ENCODE data around the gene NKD2. TPM values are rescaled to one million over a fixed set of nuclear protein-coding genes. Genes with fewer than 3 reads are reported as not detected.

NKD2 gene
- total RNA-seq, 3 donors from 2014 or later (not counting 1 experiment from before 2014, with no cell fraction given) = not detected

DNA sequence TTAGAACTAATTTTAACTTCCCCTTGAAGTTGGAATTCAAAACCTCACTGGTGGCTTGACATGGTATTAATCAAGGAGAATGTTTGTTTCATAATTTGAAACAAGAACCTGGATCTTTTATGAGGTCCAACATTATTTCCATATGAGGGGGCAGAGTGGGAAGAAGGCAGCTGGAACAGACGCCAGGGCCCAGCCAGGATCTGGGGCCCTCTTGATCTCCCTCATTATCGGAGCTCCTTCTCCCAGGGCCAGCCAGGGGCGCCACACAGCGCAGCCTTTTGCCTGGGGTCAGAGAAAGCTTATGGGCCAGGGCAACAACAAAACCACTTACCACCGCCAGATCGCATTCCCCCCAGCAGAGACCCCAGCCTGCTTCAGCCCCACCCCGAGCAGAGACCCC is 27.1 kb upstream of the NKD2 start:
- Mint-ChIP-seq H3K4me3 (no peak overlapping the region), H3K36me3 (no peaks in the 10 kb centered on the region), H3K9me3 (peaks cover 2 to 3% of the 10 kb centered on the region in 2 donors), H3K27ac (no peak overlapping the region), H3K27me3 (ENCODE audit: low read depth in 2 of 2) (peaks cover 11 to 18% of the 10 kb centered on the region in 2 donors), H3K4me1 (no peaks in the 10 kb centered on the region)
- Histone ChIP-seq H3K4me3 (ENCODE audit: low read length) (no peak overlapping the region), H3K9me3 (ENCODE audit: control insufficient read depth, insufficient read depth, low read length) (peaks cover 3% of the 10 kb centered on the region), H3K36me3 (ENCODE audit: control insufficient read depth, insufficient read depth, low read length) (no peaks in the 10 kb centered on the region), H3K27me3 (ENCODE audit: control insufficient read depth, insufficient read depth, low read length) (no peaks in the 10 kb centered on the region), H3K4me1 (ENCODE audit: control insufficient read depth, insufficient read depth, low read length) (no peaks in the 10 kb centered on the region), H3K27ac (ENCODE audit: low read length) (no peak overlapping the region)
- intact Hi-C loops (cut with micrococcal nuclease) = no loop called here
- 92% methylated on average over 7 of the region's 7 CpGs for WGBS (ENCODE audit: insufficient coverage)
- TF ChIP-seq, protein P1, sequence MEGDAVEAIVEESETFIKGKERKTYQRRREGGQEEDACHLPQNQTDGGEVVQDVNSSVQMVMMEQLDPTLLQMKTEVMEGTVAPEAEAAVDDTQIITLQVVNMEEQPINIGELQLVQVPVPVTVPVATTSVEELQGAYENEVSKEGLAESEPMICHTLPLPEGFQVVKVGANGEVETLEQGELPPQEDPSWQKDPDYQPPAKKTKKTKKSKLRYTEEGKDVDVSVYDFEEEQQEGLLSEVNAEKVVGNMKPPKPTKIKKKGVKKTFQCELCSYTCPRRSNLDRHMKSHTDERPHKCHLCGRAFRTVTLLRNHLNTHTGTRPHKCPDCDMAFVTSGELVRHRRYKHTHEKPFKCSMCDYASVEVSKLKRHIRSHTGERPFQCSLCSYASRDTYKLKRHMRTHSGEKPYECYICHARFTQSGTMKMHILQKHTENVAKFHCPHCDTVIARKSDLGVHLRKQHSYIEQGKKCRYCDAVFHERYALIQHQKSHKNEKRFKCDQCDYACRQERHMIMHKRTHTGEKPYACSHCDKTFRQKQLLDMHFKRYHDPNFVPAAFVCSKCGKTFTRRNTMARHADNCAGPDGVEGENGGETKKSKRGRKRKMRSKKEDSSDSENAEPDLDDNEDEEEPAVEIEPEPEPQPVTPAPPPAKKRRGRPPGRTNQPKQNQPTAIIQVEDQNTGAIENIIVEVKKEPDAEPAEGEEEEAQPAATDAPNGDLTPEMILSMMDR (IDR thresholded peaks at IDR 0.05) = no peak
- DNase-seq = no peak
- ATAC-seq = no peak

- Histone ChIP-seq H3K27me3 (ENCODE audit: control insufficient read depth, insufficient read depth, low read length) (no peaks in the 10 kb centered on the region), H3K9me3 (ENCODE audit: control insufficient read depth, insufficient read depth, low read length) (peaks cover 3% of the 10 kb centered on the region), H3K4me3 (ENCODE audit: low read length) (no peak overlapping the region), H3K36me3 (ENCODE audit: control insufficient read depth, insufficient read depth, low read length) (no peaks in the 10 kb centered on the region), H3K4me1 (ENCODE audit: control insufficient read depth, insufficient read depth, low read length) (no peaks in the 10 kb centered on the region), H3K27ac (ENCODE audit: low read length) (no peak overlapping the region)
- peaks cover 11 to 22% of the 10 kb centered on the region in 2 donors for H3K27me3 Mint-ChIP-seq (ENCODE audit: low read depth in 2 of 2)
- no peak overlapping the region for H3K27ac Mint-ChIP-seq
- DNase-seq (peak in 1 of 2 donors; percentile 11), ATAC-seq (no peak)
- no peaks in the 10 kb centered on the region for H3K36me3 Mint-ChIP-seq
- intact Hi-C loops (cut with micrococcal nuclease) = no loop called here
- H3K4me3 Mint-ChIP-seq = no peak overlapping the region
- WGBS (ENCODE audit: insufficient coverage) = 81% methylated on average over 27 of the region's 27 CpGs
- H3K9me3 Mint-ChIP-seq = peaks cover 2 to 3% of the 10 kb centered on the region in 2 donors
- TF ChIP-seq, protein P1 (IDR thresholded peaks at IDR 0.05) = no peak
- no peaks in the 10 kb centered on the region for H3K4me1 Mint-ChIP-seq
Measured at GRCh38 chr5:982377-983237, 26.0 kb upstream of the NKD2 start.

DNA sequence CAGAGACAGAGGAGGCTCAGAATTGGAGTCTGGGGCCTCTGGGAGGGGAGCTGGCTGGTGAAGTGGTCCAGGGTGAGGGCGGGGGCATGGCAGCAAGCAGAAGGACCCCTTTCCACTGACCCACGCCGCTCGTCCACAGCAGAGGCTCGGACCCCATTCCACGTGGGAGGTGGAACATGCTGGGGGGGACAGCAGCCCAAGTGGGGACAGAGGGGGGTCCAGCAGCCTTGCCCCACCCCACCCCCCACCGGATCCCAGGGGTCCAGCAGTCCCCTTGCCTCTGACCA is 25.4 kb upstream of the NKD2 start:
- intact Hi-C loops (cut with micrococcal nuclease) = no loop called here
- no peaks in the 10 kb centered on the region for H3K36me3 ChIP-seq (ENCODE audit: control insufficient read depth, insufficient read depth, low read length)
- no peaks in the 10 kb centered on the region for H3K4me1 ChIP-seq (ENCODE audit: control insufficient read depth, insufficient read depth, low read length)
- Mint-ChIP-seq H3K9me3 (peaks cover 2 to 6% of the 10 kb centered on the region in 2 donors), H3K27ac (no peak overlapping the region), H3K4me1 (no peaks in the 10 kb centered on the region), H3K4me3 (no peak overlapping the region), H3K36me3 (no peaks in the 10 kb centered on the region), H3K27me3 (ENCODE audit: low read depth in 2 of 2) (peaks cover 11 to 27% of the 10 kb centered on the region in 2 donors)
- H3K27me3 ChIP-seq (ENCODE audit: control insufficient read depth, insufficient read depth, low read length) = no peaks in the 10 kb centered on the region
- ATAC-seq = no peak
- H3K4me3 ChIP-seq (ENCODE audit: low read length) = no peak overlapping the region
- TF ChIP-seq, protein P1 (IDR thresholded peaks at IDR 0.05) = no peak
- no peak overlapping the region for H3K27ac ChIP-seq (ENCODE audit: low read length)
- WGBS (ENCODE audit: insufficient coverage) = 97% methylated on average over 6 of the region's 7 CpGs
- DNase-seq = no peak
- peaks cover 3% of the 10 kb centered on the region for H3K9me3 ChIP-seq (ENCODE audit: control insufficient read depth, insufficient read depth, low read length)

- no peak overlapping the region for H3K27ac ChIP-seq (ENCODE audit: low read length)
- H3K27me3 Mint-ChIP-seq (ENCODE audit: low read depth in 2 of 2) = peaks cover 11 to 27% of the 10 kb centered on the region in 2 donors
- H3K4me1 Mint-ChIP-seq = no peaks in the 10 kb centered on the region
- no peak for DNase-seq
- H3K4me3 Mint-ChIP-seq = no peak overlapping the region
- H3K9me3 Mint-ChIP-seq = peaks cover 2 to 6% of the 10 kb centered on the region in 2 donors
- no peak overlapping the region for H3K4me3 ChIP-seq (ENCODE audit: low read length)
- H3K4me1 ChIP-seq (ENCODE audit: control insufficient read depth, insufficient read depth, low read length) = no peaks in the 10 kb centered on the region
- ATAC-seq = no peak
- H3K27ac Mint-ChIP-seq = no peak overlapping the region
- H3K9me3 ChIP-seq (ENCODE audit: control insufficient read depth, insufficient read depth, low read length) = peaks cover 3% of the 10 kb centered on the region
- intact Hi-C loops (cut with micrococcal nuclease) = no loop called here
- no peaks in the 10 kb centered on the region for H3K36me3 Mint-ChIP-seq
- TF ChIP-seq, protein P1 (IDR thresholded peaks at IDR 0.05) = no peak
- H3K27me3 ChIP-seq (ENCODE audit: control insufficient read depth, insufficient read depth, low read length) = no peaks in the 10 kb centered on the region
- H3K36me3 ChIP-seq (ENCODE audit: control insufficient read depth, insufficient read depth, low read length) = no peaks in the 10 kb centered on the region
Measured at GRCh38 chr5:983568-983967, 25.0 kb upstream of the NKD2 start.
